ENCODE results near the gene GALNT15. TPM values are rescaled to one million over a fixed set of nuclear protein-coding genes. Genes with fewer than 3 reads are reported as not detected.

GALNT15 gene
- total RNA-seq (ENCODE audit: low replicate concordance) = 0.23 and 17.0 TPM in 2 replicates

GRCh38 chr3:16174389-16174788, at the start of gene GALNT15:
TSS of gene GALNT15 (plus strand) at chr3:16174680. CDS start at chr3:16175152, 472 bp downstream.

GRCh38 chr3:16264708-16265454, 90.4 kb downstream of the GALNT15 start, which contains the start of the genes DPH3 and OXNAD1:
TSS of gene DPH3 (minus strand) at chr3:16264943. CDS start at chr3:16264876, 67 bp downstream.
TSS of gene OXNAD1 (plus strand) at chr3:16265212. CDS start at chr3:16270953, 5,741 bp downstream.

Other genes with a start within 250 kb of the GALNT15 start
- gene DPH3, start 90.3 kb downstream of the GALNT15 start, total RNA-seq (ENCODE audit: low replicate concordance) = 12.5 and 15.0 TPM in 2 replicates
- 8.4 and 10.2 TPM in 2 replicates for gene OXNAD1, start 90.5 kb downstream of the GALNT15 start, total RNA-seq (ENCODE audit: low replicate concordance)